Endothelial cell of umbilical vein (primary cell): ENCODE results near the gene MROH9. TPM values are rescaled to one million over a fixed set of nuclear protein-coding genes. Genes with fewer than 3 reads are reported as not detected.

ENCODE experiments used
- BruUV-seq: library from RNA; stranded (reverse); fragments of 400-500 nt; replicated peaks from 2 replicates; lab custom pipeline; 2021; lab: Mats Ljungman, UMichigan
- CTCF ChIA-PET: fragments of 300-600, 350-600 bp; sonication (Branson Sonifier 250); formaldehyde crosslinking; loops from one replicate; lab custom pipeline; 2021; ENCODE audit warnings: antibody characterized with exemption, inconsistent platforms; lab: Charles Lee
- POLR2A ChIA-PET: fragments of 300-600, 350-600 bp; sonication (Branson Sonifier 250); formaldehyde crosslinking; loops from one replicate; lab custom pipeline; 2021; ENCODE audit warnings: antibody characterized with exemption, inconsistent platforms; lab: Charles Lee
- DNase-seq: peaks from one replicate; pipeline ENCODE4 v3.0.0-alpha.2; 2011; ENCODE audit warnings: low read depth, low spot score
- FAIRE-seq: peaks from 2 replicates; lab custom pipeline; 2011; peaks lifted over from hg19 to GRCh38; lab: Jason Lieb, UNC
- H2AFZ ChIP-seq: 2 replicates; pipeline ENCODE4 v1.6.0; 2012; ENCODE audit warnings: low read depth, low read length, control low read depth, inconsistent platforms
- H3K27ac ChIP-seq: 2 replicates; pipeline ENCODE4 v1.5.1; 2011; ENCODE audit warnings: low read depth, mild to moderate bottlenecking, control low read depth, low read length, moderate library complexity; ENCODE audit not compliant: insufficient read depth
- H3K27me3 ChIP-seq, 2 experiments: 2 replicates each; pipeline versions ENCODE4 v1.6.0 to v1.6.1; 2011; ENCODE audit warnings: low read length in 2 of 2, mixed read lengths in 1 of 2; ENCODE audit not compliant: control insufficient read depth in 2 of 2, insufficient read depth in 2 of 2
- H3K36me3 ChIP-seq, 2 experiments: 2 replicates in 1 of 2; 3 replicates in 1 of 2; pipeline ENCODE4 v1.5.1; 2011; ENCODE audit warnings: low read length in 2 of 2, mild to moderate bottlenecking in 1 of 2, moderate library complexity in 1 of 2; ENCODE audit not compliant: control insufficient read depth in 2 of 2, insufficient read depth in 2 of 2; ENCODE audit errors: extremely low read depth in 1 of 2
- H3K4me1 ChIP-seq: 3 replicates; pipeline ENCODE4 v1.5.1; 2011; ENCODE audit warnings: mild to moderate bottlenecking, low read length; ENCODE audit not compliant: control insufficient read depth, insufficient read depth; ENCODE audit errors: extremely low read depth
- H3K4me2 ChIP-seq: 2 replicates; pipeline ENCODE4 v1.6.1; 2011; ENCODE audit warnings: low read length, control low read depth, mixed read lengths; ENCODE audit not compliant: insufficient read depth
- H3K4me3 ChIP-seq, 3 experiments: fragments of 200-600 bp in 1 of 3; sonication (generic), shearing (Covaris generic) in 1 of 3; replicated peaks in 1 of 3; 2 replicates each; pipeline ENCODE4 v1.5.1; 2011 to 2016; ENCODE audit warnings: control low read depth in 3 of 3, low read length in 3 of 3, mild to moderate bottlenecking in 2 of 3, inconsistent platforms in 1 of 3, low read depth in 1 of 3, moderate library complexity in 1 of 3; ENCODE audit not compliant: insufficient read depth in 1 of 3
- H3K79me2 ChIP-seq: 2 replicates; pipeline ENCODE4 v1.6.0; 2012; ENCODE audit warnings: low read length, inconsistent platforms; ENCODE audit not compliant: control insufficient read depth, insufficient read depth
- H3K9ac ChIP-seq: replicated peaks from 2 replicates; pipeline ENCODE3; 2011; ENCODE audit warnings: low read length, control low read depth; ENCODE audit not compliant: insufficient read depth; ENCODE audit errors: extremely low read depth
- H3K9me1 ChIP-seq: replicated peaks from 3 replicates; pipeline ENCODE4 v1.6.0; 2011; ENCODE audit warnings: mild to moderate bottlenecking, low read length; ENCODE audit not compliant: control insufficient read depth, insufficient read depth; ENCODE audit errors: extremely low read depth
- H3K9me3 ChIP-seq: replicated peaks from 2 replicates; pipeline ENCODE4 v1.5.1; 2012; ENCODE audit warnings: low read length, inconsistent platforms; ENCODE audit not compliant: control insufficient read depth, insufficient read depth
- H4K20me1 ChIP-seq: replicated peaks from 2 replicates; pipeline ENCODE3; 2011; ENCODE audit warnings: mild to moderate bottlenecking, low read length; ENCODE audit not compliant: control insufficient read depth, insufficient read depth; ENCODE audit errors: extremely low read depth
- EZH2 ChIP-seq: IDR thresholded peaks from 2 replicates; pipeline ENCODE4 v1.6.1; 2012; ENCODE audit warnings: borderline replicate concordance, low read depth, mild to moderate bottlenecking, moderate library complexity, low read length, inconsistent platforms; ENCODE audit not compliant: severe bottlenecking
- FOS ChIP-seq: IDR thresholded peaks from 2 replicates; pipeline ENCODE4 v1.6.1; 2011; ENCODE audit warnings: mild to moderate bottlenecking, low read length, moderate library complexity, borderline replicate concordance; ENCODE audit not compliant: insufficient read depth
- GATA2 ChIP-seq: IDR thresholded peaks from 2 replicates; pipeline ENCODE4 v1.7.0; 2011; ENCODE audit warnings: low read depth, mild to moderate bottlenecking, moderate library complexity, mixed read lengths, low read length; ENCODE audit not compliant: insufficient read length, insufficient read depth
- JUN ChIP-seq: IDR thresholded peaks from 2 replicates; pipeline ENCODE4 v1.6.1; 2011; ENCODE audit warnings: borderline replicate concordance, low read depth; ENCODE audit not compliant: insufficient read length, insufficient read depth
- MYC ChIP-seq: IDR thresholded peaks from one replicate; pipeline ENCODE4 v1.6.1; 2011; ENCODE audit warnings: mild to moderate bottlenecking, low read depth, low read length
- POLR2A ChIP-seq: IDR thresholded peaks from 2 replicates; pipeline ENCODE4 v1.6.1; 2012; ENCODE audit warnings: low read depth, mild to moderate bottlenecking, control low read depth, low read length
- POLR2AphosphoS5 ChIP-seq: IDR thresholded peaks from 2 replicates; pipeline ENCODE4 v1.6.1; 2012; ENCODE audit warnings: low read depth, mild to moderate bottlenecking, control low read depth, low read length, moderate library complexity; ENCODE audit not compliant: insufficient read depth
- dilution Hi-C: fragments of 300-500 bp; cut with MboI; formaldehyde crosslinking; loops from one replicate; pipeline ENCODE4 v1.15.0; 2019; ENCODE audit warnings: low sequenced_read_pairs; ENCODE audit not compliant: extremely low pct_ligation_motif_present
- intact Hi-C: fragments of 100-400 bp; cut with micrococcal nuclease; formaldehyde crosslinking; loops from one replicate; pipeline ENCODE4 v1.10.0; 2022
- polyA plus RNA-seq, 4 experiments: library from polyadenylated mRNA; depleted of rRNA in 3 of 4; stranded (reverse) in 3 of 4; unstranded in 1 of 4; fragments of >200 nt; gene quantifications; 2 replicates each; pipeline versions ENCODE4 v1.2.1 to v1.2.3, GENCODE V29; 2011 to 2012; ENCODE audit warnings: missing spikeins in 1 of 4
- total RNA-seq: library from RNA; stranded (reverse); gene quantifications from 2 replicates; pipeline ENCODE4 v1.2.3, GENCODE V29; 2021
- TF ChIP-seq, protein P1 (sequence below): IDR thresholded peaks from 2 replicates; pipeline ENCODE4 v1.6.1; 2011; ENCODE audit not compliant: insufficient read depth, insufficient read length
- TF ChIP-seq, protein P2 (sequence below), 2 donors: IDR thresholded peaks; 1 replicate in 1 of 2; 2 replicates in 1 of 2; pipeline ENCODE4 v1.5.1; 2011; ENCODE audit warnings: low read length in 2 of 2, mild to moderate bottlenecking in 2 of 2, moderate library complexity in 2 of 2, control low read depth in 1 of 2, inconsistent platforms in 1 of 2, low read depth in 1 of 2; ENCODE audit not compliant: insufficient read depth in 1 of 2; ENCODE audit errors: extremely low read depth in 1 of 2

Gene MROH9
- total and polyA plus RNA-seq, 2 donors (not counting 3 experiments of a cell fraction or from before 2014, with no cell fraction given) = not detected

GRCh38 chr1:171084870-171085269 lies 149.5 kb downstream of the MROH9 start:
- Histone ChIP-seq H3K79me2 (no peaks in the 10 kb centered on the region), H3K9me1 (no peaks in the 10 kb centered on the region), H3K36me3 (no peaks in the 10 kb centered on the region), H2AFZ (no peak overlapping the region), H4K20me1 (no peaks in the 10 kb centered on the region), H3K9ac (no peak overlapping the region), H3K4me3 (no peak overlapping the region), H3K4me2 (no peak overlapping the region), H3K9me3 (no peaks in the 10 kb centered on the region), H3K27ac (no peak overlapping the region), H3K4me1 (no peaks in the 10 kb centered on the region), H3K27me3 (no peaks in the 10 kb centered on the region)
- ChIA-PET POLR2A (no interaction called here), CTCF (no interaction called here)
- FAIRE-seq (no peak), DNase-seq (no peak)
- dilution Hi-C loops (no loop called here), intact Hi-C loops (no loop called here)
- TF ChIP-seq MYC = no peak
- no peak for TF ChIP-seq JUN
- TF ChIP-seq, protein P1, sequence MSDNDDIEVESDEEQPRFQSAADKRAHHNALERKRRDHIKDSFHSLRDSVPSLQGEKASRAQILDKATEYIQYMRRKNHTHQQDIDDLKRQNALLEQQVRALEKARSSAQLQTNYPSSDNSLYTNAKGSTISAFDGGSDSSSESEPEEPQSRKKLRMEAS = no peak
- TF ChIP-seq, protein P2, sequence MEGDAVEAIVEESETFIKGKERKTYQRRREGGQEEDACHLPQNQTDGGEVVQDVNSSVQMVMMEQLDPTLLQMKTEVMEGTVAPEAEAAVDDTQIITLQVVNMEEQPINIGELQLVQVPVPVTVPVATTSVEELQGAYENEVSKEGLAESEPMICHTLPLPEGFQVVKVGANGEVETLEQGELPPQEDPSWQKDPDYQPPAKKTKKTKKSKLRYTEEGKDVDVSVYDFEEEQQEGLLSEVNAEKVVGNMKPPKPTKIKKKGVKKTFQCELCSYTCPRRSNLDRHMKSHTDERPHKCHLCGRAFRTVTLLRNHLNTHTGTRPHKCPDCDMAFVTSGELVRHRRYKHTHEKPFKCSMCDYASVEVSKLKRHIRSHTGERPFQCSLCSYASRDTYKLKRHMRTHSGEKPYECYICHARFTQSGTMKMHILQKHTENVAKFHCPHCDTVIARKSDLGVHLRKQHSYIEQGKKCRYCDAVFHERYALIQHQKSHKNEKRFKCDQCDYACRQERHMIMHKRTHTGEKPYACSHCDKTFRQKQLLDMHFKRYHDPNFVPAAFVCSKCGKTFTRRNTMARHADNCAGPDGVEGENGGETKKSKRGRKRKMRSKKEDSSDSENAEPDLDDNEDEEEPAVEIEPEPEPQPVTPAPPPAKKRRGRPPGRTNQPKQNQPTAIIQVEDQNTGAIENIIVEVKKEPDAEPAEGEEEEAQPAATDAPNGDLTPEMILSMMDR (IDR thresholded peaks at IDR 0.05; ENCODE audit: extremely low read depth in 1 of 2, insufficient read depth in 1 of 2, low read depth in 1 of 2, low read length in 2 of 2) = no peak
- TF ChIP-seq GATA2 = no peak
- TF ChIP-seq FOS = no peak
- TF ChIP-seq POLR2A = no peak
- no peak for TF ChIP-seq EZH2
- no peak for TF ChIP-seq POLR2AphosphoS5
- no TSS peak for BruUV-seq
